C4-2B (cell line): Measurements from ENCODE around the gene COL9A1.

ENCODE experiments used
- H3K27ac ChIP-seq: fragments of 450-650 bp; 2 replicates; pipeline ENCODE4 v1.5.1; 2017
- CTCF ChIP-seq: fragments of 450-650 bp; conservative IDR thresholded peaks from 2 replicates; pipeline ENCODE4 v1.5.1; 2017; ENCODE audit warnings: mild to moderate bottlenecking
- ZFX ChIP-seq: fragments of 450-650 bp; IDR thresholded peaks from 2 replicates; pipeline ENCODE4 v1.6.1; 2017

COL9A1 gene

GRCh38 chr6:70188202-70188601 is 114.7 kb downstream of the COL9A1 start:
- no peak for TF ChIP-seq CTCF
- TF ChIP-seq ZFX, result no peak

DNA sequence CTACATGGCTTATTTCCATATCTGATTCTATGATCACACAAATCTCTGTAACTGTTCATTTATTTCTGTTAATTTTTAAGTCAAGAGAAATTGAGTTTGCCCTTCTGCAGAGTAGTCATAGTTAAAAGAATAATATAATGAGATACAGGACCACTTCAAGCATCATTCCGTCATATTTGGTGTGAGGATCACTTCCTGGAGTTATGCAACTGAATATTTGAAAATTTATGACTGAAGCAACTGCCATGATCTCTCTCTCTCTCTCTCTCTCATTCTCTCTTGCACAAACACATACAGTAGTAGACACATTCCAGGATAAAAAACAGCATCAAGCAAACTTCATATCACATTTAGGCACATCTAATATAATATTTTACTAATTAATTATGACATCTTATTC is 116.4 kb downstream of the COL9A1 start:
- TF ChIP-seq CTCF (no peak), ZFX (no peak)
- H3K27ac ChIP-seq, result no peak overlapping the region

More at GRCh38 chr6:70188202-70188601, 114.7 kb downstream of the COL9A1 start:
- no peak overlapping the region for H3K27ac ChIP-seq

DNA sequence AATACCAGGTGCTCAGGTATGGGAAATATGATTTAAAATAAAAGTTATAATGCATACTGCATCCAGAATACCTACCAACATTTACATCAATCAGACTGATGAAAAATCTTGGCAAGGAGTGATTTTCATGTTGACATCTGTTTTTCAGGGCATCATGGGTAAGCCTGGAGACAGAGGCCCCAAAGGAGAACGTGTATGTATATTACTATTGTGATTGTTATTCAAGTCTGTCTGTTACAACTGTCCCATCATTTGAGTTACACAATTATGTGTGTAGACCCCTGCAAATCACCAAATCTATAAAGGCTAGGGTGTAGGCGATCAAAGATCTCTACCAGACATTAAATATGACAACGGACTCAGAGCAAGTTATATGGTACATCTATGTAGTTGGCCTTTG is 118.2 kb downstream of the COL9A1 start:
- TF ChIP-seq CTCF (no peak), ZFX (no peak)
- H3K27ac ChIP-seq, result no peak overlapping the region

DNA sequence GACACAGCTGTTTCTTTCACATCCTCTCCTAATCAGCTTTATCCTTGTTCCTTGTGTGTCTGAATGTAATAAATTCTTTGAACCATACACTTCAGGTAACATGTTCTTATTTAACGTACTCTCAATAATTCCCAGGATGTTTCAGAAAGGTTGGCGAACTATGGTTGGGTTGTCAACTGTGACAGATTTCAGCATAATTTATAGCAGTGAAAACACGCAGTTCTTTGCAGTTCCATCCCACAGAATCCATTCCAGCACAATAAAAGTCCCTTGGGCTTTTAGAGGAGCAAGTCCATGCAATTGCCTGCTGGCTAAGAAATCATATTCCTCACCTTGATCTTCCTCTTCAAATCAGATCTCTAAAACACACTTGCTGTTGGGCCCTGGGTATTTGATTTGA is 119.3 kb downstream of the COL9A1 start:
- H3K27ac ChIP-seq, result no peak overlapping the region
- TF ChIP-seq ZFX, result no peak
- TF ChIP-seq CTCF, result no peak

DNA sequence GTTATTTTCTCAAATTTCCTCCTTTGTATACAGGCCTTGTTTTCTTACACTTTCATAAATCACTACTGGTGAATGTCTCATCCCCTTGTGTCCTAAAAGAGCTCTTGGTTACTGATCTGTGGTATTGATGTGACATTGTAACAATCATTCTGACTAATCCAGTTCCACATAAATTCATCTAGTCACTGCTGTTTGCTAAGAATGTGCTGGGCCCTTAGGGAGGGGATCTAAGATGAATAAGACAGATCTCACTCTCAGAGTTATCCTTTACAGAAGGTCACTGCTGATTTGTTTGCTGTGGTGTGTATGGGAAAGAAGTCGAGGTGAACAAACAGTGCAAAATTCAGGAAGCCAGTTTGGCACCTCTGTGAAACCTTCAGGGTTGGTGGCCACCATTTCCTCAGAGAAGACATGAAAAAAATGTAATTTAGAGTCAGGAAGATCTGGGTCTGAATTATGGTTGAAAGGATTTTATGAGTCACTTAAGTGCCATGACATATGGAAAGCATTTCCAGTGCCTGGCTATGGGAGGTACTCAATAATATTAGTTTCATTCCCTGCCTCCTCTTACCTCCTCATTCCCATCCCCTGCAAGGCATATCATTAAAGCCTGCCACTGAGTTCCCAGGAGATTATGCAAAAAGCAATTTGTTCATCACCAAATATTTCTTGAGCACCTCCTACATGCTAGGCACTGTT is 121.8 kb downstream of the COL9A1 start:
- no peak for TF ChIP-seq CTCF
- H3K27ac ChIP-seq, result no peak overlapping the region

DNA sequence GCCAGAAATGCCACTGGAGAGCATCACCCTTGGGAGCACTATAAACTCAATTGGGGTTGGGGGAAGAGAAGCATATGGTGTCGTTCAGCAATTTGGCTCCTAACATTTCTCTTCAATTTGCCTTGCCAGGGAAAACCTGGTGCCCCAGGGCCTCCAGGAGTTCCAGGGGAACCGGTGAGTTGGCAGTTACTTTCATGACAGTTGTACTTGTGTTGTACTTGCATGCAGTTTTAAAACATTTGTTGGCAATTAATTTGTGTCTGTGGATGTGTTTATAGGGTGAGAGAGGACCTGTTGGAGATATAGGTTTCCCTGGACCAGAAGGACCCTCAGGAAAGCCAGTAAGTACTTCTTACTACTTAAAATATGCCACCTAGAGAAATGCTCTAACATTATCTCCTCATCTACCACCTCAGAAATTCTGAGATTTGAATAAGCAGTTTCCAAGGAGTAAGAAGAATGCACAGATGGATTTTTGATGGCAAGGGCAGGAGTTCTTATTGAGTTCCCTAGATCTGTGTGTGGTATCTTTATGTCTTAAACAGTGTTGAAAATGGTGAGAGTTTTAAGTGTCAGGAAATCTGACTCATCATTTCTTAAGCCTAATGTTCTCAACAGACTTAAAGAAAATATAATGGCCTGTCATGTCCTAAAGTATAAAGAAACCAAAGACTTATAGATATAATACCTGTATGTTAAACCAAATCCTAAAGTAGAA is 122.5 kb downstream of the COL9A1 start:
- no peak overlapping the region for H3K27ac ChIP-seq
- TF ChIP-seq CTCF (no peak), ZFX (no peak)

- TF ChIP-seq ZFX (no peak), CTCF (no peak)
- H3K27ac ChIP-seq, result no peak overlapping the region
Measured at GRCh38 chr6:70176842-70177550, 125.9 kb downstream of the COL9A1 start.
